Forelimb muscle (tissue), 1 donor: Measurements from ENCODE around the gene SLC29A3. TPM values are rescaled to one million over a fixed set of nuclear protein-coding genes. Genes with fewer than 3 reads are reported as not detected.

Experiments
- DNase-seq: peaks from one replicate; pipeline ENCODE4 v3.0.0-alpha.2; 2013; ENCODE audit warnings: low read depth
- polyA plus RNA-seq: library from polyadenylated mRNA; unstranded; fragments of 120-200 nt; gene quantifications from one replicate; pipeline ENCODE4 v1.2.1, GENCODE V29; 2013; ENCODE audit not compliant: insufficient read length

Gene SLC29A3
- polyA plus RNA-seq, 1 donor: 3.7 TPM

DNA sequence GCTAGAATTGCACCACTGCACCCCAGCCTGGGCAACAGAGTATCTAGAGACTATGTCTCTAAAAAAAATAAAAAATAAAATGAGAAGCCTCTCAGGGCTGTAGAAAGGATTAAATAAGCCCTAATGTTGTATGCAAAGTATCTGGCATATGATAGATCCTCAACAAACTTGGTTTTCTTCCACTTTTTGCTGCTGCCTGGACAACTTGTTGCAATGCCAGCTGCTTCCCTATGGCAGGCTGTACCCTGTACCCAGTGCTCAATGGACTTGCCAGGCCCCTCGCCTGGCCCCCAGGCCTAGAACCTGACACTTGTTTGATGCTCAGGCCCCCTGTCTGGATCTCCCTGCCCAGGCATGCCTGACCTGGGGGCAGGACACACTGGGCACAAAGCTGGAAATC is 49.1 kb downstream of the SLC29A3 start:
- no peak for DNase-seq

DNA sequence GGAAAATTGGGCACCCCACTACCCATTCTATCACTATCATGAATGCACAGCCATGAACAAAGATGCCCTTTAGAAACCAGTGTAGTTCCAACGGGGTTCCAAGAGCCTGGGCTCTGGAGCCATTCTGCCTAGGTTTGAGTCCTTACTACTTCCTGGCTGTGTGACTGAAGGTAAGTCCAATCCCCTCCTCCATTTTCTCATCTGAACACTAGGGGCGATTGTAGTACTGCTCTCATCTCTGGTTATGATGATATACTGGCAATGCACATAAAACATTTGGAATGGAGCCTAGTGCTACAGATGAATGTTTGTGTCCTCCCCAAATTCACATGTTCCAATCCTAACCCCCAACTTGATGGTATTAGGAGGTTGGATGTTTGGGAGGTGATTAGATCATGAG is 49.6 kb downstream of the SLC29A3 start:
- DNase-seq: no peak

DNA sequence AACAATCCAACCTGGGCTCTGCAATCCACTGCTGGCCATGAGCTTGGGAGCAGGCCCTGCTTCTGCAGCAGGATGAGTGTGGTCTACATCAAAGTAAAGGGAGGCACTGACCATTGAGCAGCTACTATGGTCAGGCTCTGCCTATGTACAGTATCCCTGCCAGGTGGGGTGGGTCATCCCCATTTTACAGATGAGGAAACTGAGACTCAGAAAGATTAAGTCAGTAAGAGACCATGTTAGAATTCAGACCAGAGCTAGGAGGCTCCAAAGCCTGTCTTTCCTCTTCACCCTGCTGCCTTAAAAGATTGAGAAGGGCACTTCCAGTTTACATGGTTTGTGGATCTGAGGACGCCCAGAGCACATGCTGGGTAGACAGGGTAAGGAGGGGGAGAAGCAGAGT is 50.5 kb downstream of the SLC29A3 start:
- no peak for DNase-seq

DNA sequence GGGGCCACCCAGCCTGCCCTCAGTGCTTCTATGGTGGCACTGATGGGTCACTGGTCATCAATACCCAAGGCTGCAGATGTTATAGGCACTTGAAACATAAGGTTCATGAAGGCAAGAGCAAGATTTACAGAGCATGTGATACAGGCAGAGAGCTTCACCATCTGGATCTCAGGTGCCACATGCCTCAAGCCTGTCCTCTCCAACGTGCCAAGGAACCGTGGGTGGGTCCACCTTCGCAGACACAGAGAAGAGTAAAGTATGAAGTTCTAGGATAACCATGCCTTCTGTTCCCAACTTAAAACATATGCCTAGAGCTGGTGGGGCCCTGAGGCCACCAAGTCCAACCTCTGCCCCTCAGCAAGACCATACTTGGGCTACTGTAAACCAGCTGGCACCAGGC is 51.0 kb downstream of the SLC29A3 start:
- no peak for DNase-seq

DNA sequence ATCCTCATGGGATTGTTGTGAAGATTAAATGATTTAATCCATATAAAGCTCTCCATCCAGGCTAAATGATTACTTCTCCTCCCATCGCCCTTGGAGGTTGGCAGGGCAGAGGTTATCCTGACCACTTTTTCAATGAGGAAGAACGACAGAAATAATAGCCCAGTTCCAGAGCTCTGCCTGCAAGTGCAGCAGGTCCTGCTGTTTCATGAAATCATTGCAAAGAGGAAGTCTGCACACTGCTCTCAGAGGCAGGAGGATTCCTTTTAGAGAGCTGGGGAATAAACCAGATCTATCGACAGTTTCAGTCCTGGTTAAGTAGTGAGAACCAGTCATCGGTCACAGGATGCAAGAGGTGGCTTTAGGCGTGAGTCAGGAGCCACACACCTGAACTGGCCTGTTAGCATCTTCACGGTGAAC is 52.7 kb downstream of the SLC29A3 start:
- DNase-seq: no peak

DNA sequence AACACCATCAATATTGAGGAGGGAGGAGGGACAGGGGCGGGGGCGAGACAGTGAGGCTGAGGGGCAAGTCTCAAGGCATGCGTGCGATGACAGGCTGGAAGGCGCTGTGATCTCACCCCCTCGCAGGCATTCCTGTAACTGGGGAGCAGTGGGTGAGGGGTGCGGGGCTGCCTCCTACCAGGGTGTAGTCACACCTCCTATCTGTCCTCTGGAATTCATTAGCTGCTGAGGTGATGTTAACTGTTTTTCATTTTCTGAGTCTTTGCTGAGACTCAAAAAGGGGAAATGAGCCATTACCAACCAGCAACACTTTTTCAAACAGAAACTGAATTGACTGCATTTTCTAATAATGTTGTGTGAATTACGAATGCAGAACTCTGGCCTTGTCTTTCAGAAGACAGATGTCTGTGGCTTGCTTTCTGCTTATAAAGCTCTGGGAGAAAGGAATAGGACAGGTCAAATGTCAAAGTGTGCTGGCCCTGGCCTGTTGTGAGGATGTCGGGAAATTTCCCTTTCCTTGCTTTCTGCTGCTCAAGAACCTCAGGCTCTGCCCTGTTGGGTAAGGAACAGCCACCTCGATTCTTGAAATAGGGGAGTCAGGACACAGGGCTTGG is 53.9 kb downstream of the SLC29A3 start:
- no peak for DNase-seq

DNA sequence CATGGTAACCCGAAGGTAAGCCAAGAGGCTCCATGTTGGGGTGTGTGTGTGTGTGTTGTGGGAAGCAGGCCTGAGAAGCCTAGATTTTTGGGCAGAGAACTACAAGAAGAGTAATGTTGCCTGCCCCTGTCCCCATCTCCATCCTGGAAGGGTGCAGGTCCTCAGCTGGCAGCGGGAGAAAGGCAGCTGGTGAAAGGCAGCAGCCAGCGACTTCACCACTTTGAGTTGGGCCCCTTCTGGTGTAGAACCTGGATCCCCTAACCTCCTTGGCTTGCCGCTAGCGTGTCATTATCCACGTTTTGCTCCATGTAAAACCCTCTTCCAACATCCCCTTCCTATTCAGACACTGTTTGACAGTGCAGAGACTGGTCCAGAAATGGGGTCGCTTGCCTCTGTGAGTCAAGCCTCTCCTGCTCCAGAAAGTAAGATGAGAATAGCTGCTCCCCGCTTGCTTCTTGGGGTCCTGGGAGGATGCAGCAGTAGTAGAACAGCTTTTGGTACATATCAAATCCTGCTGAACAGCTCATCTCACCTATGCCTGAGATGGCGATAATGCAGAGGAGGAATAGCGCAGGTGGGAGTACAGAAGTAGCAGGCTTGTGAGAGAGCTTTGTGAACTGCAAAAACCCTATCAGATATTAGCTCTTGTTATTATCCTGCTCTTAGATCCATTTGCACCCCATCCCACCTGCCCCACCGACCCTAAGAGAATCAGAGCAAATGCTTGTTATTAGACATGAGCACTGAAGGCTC is 55.6 kb downstream of the SLC29A3 start:
- DNase-seq: no peak

DNA sequence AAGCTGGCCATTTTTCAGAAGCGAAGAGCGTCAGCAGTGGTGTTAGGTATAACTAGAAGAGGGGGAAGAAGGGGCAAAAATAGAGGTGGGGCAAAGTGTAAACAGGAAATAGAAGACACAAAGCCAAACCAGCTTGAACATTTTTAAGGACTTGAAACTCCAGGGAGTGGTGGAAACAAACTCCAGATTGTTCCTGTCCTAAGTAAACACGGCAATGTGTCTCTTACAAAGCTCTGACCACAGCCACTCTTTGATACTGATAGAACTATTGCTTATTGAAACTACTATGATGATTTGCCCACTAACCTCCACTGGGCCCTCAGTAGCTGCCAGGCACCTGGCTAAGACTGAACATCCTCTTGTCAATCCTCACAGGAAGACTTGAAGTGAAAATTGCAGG is 56.9 kb downstream of the SLC29A3 start:
- DNase-seq: no peak

DNA sequence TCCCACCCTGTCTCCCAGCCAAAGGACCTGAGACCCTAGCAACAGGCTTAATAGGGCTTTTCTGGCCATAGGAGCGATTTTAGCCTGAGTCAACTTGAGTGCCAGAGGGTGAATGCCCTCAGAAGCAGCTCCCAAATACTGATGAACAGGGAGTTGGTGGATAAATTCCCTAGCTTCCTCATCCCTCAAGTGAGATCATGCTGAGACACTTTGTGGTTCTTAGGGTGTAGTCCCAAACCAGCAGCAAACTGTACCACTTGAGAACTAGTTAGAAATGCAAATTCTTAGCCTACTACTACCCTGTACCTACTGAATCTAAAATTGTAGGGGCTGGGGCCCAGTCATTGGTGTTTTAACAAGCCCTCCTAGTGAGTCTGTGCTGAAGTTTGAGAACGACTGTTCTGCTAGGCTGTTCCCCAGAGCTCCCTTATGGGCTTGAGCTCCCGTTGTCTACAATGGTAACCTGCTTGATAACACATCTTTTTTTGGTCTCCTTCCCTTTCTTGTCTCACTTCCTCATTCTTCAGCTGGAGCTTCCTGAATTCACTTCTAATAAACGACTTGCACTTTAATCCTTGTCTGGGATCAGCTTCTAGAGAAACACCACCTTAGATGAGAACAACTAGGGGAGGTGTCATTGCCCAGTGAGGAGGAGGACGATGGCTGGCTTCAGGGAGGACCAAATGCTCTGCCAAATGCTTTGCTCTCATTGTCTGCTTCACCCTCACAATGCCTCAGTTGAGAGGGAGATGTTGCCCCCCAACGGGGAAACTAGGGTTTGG is 59.5 kb downstream of the SLC29A3 start:
- DNase-seq: no peak

DNA sequence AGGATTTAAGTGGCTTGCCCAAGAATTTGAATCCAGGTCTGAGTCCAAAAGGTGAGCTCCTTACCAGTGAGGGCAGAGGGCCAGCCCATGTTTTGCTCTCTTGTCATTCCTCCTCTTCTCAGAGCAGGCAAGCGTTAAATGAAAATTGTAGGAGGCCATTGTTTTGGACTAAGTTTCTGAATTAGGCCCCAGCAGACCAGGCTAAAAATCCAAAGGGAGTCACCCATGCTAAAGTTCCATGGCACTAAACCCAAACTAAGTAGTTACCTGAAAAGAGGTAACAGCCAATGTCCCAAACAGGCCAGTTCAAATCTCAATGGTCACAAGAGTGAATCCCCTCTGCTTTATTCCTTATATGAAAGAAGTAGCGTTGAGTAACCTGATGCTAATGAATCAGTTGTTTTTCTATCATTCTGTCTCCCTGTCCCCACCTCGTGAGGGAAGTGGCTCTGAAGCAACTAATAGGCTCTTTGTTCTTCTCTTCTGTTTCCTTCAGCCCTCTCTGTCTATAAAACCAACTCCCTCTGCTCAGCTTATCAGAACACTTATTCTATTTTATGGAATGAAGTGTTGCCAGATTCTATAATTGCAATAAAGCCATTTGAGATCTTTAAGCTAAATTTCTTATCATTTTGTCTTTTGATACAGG is 60.2 kb downstream of the SLC29A3 start:
- DNase-seq: no peak

DNA sequence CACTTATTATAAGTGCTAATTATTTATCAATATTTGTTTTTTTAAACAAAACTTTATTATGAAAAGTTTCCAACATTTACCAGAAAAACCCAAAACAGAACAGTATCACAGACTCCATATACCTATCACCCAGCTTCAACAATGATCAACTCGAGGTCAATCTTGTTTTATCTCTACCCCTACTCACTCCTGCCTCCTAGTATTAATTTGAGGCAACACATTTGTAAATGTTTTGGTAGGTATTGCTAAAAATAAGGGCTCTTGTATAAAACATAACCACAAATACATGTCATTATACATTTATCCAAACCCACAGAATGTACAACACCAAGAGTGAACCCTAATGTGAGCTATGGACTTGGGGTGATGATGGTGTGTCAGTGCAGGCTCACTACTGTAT is 61.8 kb downstream of the SLC29A3 start:
- DNase-seq: no peak

DNA sequence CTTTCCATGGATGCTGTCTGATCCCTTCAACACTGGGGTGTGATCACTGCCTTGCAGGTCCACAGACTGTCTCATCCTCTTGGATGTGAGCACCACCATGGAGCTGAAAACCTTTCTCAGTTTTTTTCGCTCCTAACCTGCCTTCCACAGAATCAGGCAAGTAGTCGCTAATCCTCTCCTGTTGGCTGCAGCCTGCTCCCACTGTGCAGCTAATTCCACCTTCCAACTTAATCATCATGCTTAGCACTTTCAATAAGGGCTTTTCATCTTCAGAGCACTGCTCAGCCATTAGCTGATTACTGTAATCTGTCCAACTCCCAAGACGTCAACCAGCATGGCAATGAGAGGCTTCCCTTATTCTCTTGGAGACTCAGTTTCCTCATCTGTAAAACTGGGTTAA is 62.6 kb downstream of the SLC29A3 start:
- no peak for DNase-seq

DNA sequence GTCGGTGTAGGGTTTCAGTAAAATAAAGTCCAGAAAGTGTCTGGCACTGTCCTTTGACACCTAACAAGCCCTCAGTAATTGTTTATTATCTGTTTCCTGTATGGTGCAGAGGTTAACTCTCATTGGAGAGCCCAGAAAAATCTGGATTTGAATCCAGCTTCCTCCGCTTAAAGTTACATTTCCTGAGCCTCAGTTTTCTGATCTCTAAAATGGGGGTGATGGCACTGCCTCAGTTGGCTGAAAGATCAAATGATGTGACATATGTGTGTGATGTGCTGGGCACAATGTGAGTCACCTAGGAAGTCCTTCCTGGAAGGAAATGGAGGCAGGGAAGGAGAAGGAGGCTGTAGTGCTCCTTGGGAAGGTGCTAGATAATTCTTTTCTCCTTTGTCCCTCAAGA is 63.0 kb downstream of the SLC29A3 start:
- no peak for DNase-seq

DNA sequence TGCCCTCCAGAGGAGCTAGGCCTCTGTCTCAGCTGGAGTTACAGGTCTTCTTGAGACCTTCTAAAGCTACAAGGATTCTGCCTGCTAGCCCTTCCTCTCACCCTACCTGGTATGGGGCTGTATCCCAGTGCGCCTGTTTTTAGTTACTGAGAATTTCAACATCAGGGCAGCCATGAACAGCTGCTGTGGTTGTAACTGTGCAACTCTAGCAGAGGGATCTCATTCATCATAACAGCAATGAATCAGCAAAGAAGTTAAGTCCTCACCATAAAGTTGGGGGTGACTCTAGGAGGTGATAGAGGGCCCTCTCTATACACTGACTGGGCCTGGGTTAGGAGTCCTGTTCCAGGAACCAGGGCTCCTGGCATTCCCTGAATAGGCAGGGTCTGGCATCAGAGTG is 63.7 kb downstream of the SLC29A3 start:
- DNase-seq: no peak

DNA sequence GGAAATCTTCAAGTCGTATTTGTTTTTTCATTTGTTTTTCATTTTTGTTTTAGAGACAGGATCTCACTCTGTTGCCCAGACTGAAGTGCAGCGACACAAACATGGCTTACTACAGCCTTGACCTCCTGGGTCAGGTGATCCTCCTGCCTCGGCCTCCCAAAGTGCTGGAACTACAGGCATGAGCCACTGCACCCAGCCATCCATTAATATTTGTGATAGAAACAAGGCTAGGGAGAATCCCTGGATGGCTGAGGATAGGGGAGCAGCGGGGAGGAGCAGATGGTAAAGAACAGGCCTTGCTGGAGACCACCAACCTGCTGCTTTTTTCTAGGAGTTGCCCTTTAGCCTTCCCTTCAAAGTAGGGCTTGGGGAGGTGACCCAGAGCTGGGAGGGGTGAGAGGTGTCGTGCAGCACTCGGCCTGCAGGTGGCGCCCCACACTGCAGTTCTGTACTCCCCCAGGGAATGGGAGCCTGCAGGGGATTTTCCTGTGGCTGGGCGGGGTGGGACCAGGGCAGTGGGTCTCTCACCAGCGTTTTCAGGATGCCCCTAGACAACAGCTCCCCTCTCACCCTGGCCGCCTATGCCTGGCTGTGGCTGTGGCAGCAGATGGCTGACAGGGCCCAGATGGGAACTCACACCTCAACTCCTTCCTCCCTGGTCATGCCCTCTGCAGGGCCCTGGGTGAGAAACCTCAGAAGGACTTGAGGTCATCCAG is 65.1 kb downstream of the SLC29A3 start:
- DNase-seq: no peak

DNA sequence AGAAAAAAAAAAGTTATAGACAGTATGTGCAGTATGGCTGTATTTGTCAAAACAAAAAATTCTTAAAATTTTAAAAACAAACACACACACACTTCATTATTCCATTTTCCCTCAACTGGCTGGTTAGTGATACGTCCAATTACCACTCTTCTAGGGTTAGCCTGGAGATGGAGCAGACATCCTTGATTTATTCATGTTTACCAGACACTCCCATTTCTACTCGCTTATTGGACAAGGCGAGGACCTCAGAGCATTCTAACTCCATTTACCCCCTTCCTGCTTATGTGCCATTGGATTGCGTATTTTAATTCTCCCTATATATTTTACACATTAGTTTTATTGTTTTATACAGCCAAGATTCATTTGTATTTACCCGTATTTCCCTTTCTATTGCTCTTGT is 69.1 kb downstream of the SLC29A3 start:
- DNase-seq: no peak

DNA sequence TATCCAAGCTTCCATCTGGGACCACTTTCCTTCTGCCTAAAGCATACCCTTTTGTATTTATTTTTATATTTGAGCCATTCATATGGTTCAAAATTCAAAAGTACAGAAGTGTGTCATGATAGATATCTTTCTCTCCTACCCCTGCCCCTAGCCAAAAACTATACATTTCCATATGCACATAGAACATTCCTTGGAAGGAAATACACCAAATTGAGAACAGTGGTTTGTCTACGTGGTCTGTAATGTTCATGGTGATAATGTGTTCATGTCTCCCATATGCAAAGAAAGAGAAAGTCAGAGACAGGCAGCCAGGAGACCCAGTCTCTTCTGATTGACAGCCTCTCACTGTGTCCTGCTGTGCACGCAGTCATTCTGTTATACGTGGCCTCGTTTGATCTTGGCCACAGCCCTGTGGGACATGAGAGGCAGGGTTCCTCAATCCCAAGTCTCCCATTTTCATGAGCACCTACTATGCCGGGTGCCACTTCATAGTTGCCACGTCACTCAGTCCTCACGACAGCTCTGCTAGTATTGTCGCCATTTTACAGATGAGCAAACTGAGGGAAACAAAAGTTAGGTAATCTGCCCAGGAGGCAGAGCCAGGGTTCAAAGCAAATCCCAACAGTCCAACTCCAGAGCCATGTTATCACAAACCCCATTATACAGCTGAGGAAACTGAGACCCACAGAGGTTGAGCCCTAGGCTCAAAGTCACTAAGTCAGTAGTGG is 69.7 kb downstream of the SLC29A3 start:
- no peak for DNase-seq

DNA sequence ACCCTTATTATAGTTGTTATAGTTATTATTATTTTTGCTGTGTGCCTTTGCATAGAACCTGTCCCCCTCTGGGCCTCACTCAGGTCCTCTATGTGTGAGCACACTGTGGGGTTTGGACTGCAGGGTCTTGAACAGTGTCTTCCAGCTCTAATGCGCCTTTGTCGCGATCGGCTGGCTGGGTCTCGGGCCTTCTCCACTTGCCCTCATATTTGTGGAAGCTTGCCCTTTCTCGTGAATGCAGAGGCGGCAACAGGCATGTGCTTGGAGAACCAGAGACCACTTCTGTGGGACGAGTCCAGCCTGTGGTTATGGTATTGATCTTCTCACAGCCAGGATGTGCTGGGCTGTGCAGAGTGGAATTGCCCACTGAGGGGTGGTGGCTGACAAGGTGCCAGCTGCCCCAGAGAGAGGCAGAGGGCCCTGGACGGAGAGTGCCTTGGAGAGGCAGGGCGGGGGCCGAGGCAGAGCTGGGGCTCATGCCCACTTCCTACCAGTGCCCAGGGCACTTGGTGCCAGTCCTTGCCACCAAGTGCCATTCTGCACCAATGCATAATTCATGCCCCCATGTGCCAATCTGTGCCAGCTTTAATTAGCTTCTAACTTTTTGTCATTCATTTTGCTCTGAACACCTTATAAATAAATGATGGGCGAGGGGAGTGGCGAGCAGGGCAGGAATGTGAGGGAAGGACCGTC is 70.9 kb downstream of the SLC29A3 start:
- DNase-seq: no peak

DNA sequence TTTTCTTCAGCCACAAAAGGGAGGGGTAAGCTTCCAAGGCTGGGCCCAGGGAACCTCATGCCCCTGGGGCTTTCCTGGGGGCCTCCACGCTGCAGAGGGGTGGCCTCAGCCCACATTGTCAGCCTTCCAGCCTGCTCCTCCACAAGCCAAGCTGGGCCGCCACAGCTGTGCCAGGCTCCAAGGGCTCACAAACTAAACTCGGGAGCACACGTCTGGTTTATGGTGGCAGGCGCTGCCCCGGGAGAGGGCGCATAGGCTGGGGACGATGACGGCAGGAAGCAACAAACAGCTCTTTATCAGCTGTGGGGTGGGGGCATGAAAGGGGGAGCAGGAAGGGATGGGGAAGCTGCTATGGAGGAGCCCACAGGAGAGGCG is 71.4 kb downstream of the SLC29A3 start:
- DNase-seq: no peak

DNA sequence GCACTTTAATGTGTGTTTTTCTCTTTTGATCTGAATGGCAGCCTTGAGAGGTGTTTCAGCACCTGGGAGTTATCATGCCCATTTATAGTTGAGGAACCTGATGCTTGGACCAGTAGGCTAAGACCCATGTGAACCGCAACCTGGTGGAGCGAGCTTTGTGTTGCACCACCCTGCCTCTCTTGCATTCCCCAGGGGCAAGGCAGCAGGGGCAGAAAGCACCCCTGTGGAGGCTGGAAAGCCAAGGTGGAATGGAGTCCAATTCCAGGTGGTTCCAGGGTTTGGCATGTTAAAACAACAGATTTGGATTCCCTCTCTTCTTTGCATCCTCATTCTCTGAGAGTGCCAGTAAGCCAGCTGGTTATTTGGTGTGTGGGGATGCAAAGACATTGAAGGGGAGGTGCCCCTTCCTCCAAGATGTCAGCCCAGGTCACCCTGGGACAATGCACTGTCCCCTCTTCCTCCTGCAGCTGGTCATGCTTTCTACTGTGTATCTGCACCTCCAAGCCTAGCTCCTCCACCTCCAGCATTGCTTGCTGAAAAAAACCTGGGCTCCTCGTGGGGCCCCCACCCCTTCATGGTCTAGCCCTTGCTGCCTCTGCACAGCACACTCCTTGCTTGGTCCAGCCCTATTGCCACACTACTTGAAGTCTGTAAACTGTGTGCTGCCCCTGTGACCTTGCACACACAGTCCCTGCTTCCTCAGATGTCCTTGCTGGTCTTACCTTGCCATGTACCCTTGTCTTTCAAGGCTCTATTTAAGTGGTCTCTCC is 72.0 kb downstream of the SLC29A3 start:
- no peak for DNase-seq
